ENCODE data around the gene BRIP1.

The BRIP1 gene

GRCh38 chr17:61738249-61738648 lies 125.1 kb downstream of the BRIP1 start:
- TF ChIP-seq CTCF (IDR thresholded peaks at IDR 0.05; ENCODE audit: low read depth, low read length) = no peak
- no peak overlapping the region for H3K4me3 ChIP-seq (ENCODE audit: low read depth, low read length)

GRCh38 chr17:61737820-61738219 lies 125.5 kb downstream of the BRIP1 start:
- no peak overlapping the region for H3K4me3 ChIP-seq (ENCODE audit: low read depth, low read length)
- no peak for TF ChIP-seq CTCF (IDR thresholded peaks at IDR 0.05; ENCODE audit: low read depth, low read length)

- TF ChIP-seq CTCF (IDR thresholded peaks at IDR 0.05; ENCODE audit: low read depth, low read length) = no peak
These were observed 126.9 kb downstream of the BRIP1 start for GRCh38 chr17:61736438-61736837.

GRCh38 chr17:61735807-61736206 lies 127.5 kb downstream of the BRIP1 start:
- TF ChIP-seq CTCF (IDR thresholded peaks at IDR 0.05; ENCODE audit: low read depth, low read length) = no peak

More at GRCh38 chr17:61736438-61736837, 126.9 kb downstream of the BRIP1 start:
- H3K4me3 ChIP-seq (ENCODE audit: low read depth, low read length) = no peak overlapping the region

GRCh38 chr17:61734466-61734865 lies 128.9 kb downstream of the BRIP1 start:
- TF ChIP-seq CTCF (IDR thresholded peaks at IDR 0.05; ENCODE audit: low read depth, low read length) = no peak
- no peak overlapping the region for H3K4me3 ChIP-seq (ENCODE audit: low read depth, low read length)

More at GRCh38 chr17:61735807-61736206, 127.5 kb downstream of the BRIP1 start:
- H3K4me3 ChIP-seq (ENCODE audit: low read depth, low read length) = no peak overlapping the region

- H3K4me3 ChIP-seq (ENCODE audit: low read depth, low read length) = no peak overlapping the region
- no peak for TF ChIP-seq CTCF (IDR thresholded peaks at IDR 0.05; ENCODE audit: low read depth, low read length)
These were observed 129.3 kb downstream of the BRIP1 start for GRCh38 chr17:61734012-61734411.

GRCh38 chr17:61733021-61733420 lies 130.3 kb downstream of the BRIP1 start:
- TF ChIP-seq CTCF (IDR thresholded peaks at IDR 0.05; ENCODE audit: low read depth, low read length) = no peak

More at GRCh38 chr17:61733021-61733420, 130.3 kb downstream of the BRIP1 start:
- H3K4me3 ChIP-seq (ENCODE audit: low read depth, low read length) = no peak overlapping the region

Measured in WI38 (cell line).